ENCODE measurements around the gene ZMYND11.

Gene ZMYND11

GRCh38 chr10:88253-88652 lies 47.0 kb upstream of the ZMYND11 start (continued):
- TF ChIP-seq, protein P1, sequence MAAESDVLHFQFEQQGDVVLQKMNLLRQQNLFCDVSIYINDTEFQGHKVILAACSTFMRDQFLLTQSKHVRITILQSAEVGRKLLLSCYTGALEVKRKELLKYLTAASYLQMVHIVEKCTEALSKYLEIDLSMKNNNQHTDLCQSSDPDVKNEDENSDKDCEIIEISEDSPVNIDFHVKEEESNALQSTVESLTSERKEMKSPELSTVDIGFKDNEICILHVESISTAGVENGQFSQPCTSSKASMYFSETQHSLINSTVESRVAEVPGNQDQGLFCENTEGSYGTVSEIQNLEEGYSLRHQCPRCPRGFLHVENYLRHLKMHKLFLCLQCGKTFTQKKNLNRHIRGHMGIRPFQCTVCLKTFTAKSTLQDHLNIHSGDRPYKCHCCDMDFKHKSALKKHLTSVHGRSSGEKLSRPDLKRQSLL (tag by site-specific recombination; IDR thresholded peaks at IDR 0.05), result no peak

DNA sequence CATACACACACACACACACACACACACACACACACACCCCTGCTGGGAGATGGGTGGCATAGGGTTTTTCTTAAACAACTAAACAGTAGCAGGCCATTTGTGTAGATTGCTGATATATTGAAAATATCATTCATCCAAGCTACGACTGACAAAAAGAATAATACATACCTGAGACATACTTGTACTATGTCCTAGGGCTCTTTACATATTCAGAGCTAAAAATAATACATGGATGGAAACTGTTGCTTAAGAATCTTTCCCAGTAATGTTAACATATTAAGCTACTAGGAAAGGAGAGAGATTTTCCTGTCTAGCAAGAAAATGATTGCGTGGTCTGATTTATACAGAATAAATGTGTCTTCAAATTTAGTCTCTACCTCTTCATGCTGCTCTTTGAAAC lies 46.0 kb upstream of the ZMYND11 start:
- no peak for TF ChIP-seq ZBTB17 (tag by site-specific recombination; IDR thresholded peaks at IDR 0.05)
- peak; percentile 61 for TF ChIP-seq ZSCAN4 (tag by site-specific recombination; IDR thresholded peaks at IDR 0.05)
- Histone ChIP-seq H3K4me3 (ENCODE audit: low read depth, low read length) (no peak overlapping the region), H3K4me1 (ENCODE audit: control insufficient read depth, insufficient read depth, low read length) (no peaks in the 10 kb centered on the region), H3K27ac (ENCODE audit: extremely low read depth, low read depth, low read length) (no peak overlapping the region), H3K36me3 (ENCODE audit: control insufficient read depth in 2 of 2, insufficient read depth in 1 of 2, low read length in 2 of 2) (no peaks in the 10 kb centered on the region), H3K9me3 (ENCODE audit: control insufficient read depth, insufficient read depth, low read depth, low read length) (no peaks in the 10 kb centered on the region)
- ChIA-PET CTCF (interaction anchor here (0.7 to 0.9 kb wide), 3 partner anchors 11 to 68 kb away, joined by 3 read pairs; no protein-coding TSS in a partner anchor), POLR2A (no interaction called here)

GRCh38 chr10:90161-90560 lies 45.1 kb upstream of the ZMYND11 start:
- no peak for TF ChIP-seq ZNF701 (tag by site-specific recombination; IDR thresholded peaks at IDR 0.05)
- TF ChIP-seq ZNF354C (tag by site-specific recombination; IDR thresholded peaks at IDR 0.05; ENCODE audit: borderline replicate concordance, low read depth), result no peak
- no peak for TF ChIP-seq HOXD13 (CRISPR knock-in tag; IDR thresholded peaks at IDR 0.05; ENCODE audit: borderline replicate concordance)
- TF ChIP-seq, protein P2, sequence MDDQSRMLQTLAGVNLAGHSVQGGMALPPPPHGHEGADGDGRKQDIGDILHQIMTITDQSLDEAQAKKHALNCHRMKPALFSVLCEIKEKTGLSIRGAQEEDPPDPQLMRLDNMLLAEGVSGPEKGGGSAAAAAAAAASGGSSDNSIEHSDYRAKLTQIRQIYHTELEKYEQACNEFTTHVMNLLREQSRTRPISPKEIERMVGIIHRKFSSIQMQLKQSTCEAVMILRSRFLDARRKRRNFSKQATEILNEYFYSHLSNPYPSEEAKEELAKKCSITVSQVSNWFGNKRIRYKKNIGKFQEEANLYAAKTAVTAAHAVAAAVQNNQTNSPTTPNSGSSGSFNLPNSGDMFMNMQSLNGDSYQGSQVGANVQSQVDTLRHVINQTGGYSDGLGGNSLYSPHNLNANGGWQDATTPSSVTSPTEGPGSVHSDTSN (CRISPR knock-in tag; IDR thresholded peaks at IDR 0.05), result no peak
- no peak for TF ChIP-seq GLIS1 (tag by site-specific recombination; IDR thresholded peaks at IDR 0.05)
- no peak for TF ChIP-seq ZNF114 (tag by site-specific recombination; IDR thresholded peaks at IDR 0.05)
- TF ChIP-seq, protein P3, sequence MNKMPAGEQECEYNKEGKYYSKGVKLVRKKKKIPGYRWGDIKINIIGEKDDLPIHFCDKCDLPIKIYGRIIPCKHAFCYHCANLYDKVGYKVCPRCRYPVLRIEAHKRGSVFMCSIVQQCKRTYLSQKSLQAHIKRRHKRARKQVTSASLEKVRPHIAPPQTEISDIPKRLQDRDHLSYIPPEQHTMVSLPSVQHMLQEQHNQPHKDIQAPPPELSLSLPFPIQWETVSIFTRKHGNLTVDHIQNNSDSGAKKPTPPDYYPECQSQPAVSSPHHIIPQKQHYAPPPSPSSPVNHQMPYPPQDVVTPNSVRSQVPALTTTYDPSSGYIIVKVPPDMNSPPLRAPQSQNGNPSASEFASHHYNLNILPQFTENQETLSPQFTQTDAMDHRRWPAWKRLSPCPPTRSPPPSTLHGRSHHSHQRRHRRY (tag by site-specific recombination; IDR thresholded peaks at IDR 0.05), result no peak
- TF ChIP-seq GLIS2 (tag by site-specific recombination; IDR thresholded peaks at IDR 0.05), result no peak
- TF ChIP-seq ZNF311 (tag by site-specific recombination; IDR thresholded peaks at IDR 0.05; ENCODE audit: borderline replicate concordance), result no peak
- no peak for TF ChIP-seq ZNF341 (tag by site-specific recombination; IDR thresholded peaks at IDR 0.05; ENCODE audit: low read depth)
- no peak for TF ChIP-seq ZNF561 (tag by site-specific recombination; IDR thresholded peaks at IDR 0.05; ENCODE audit: borderline replicate concordance)
- H3K9me3 ChIP-seq (ENCODE audit: control insufficient read depth, insufficient read depth, low read depth, low read length), result no peaks in the 10 kb centered on the region
- H3K4me3 ChIP-seq (ENCODE audit: low read depth, low read length), result no peak overlapping the region
- CTCF ChIA-PET, result no interaction called here
- no peaks in the 10 kb centered on the region for H3K36me3 ChIP-seq (ENCODE audit: control insufficient read depth in 2 of 2, insufficient read depth in 1 of 2, low read length in 2 of 2)
- no peaks in the 10 kb centered on the region for H3K4me1 ChIP-seq (ENCODE audit: control insufficient read depth, insufficient read depth, low read length)
- no peak overlapping the region for H3K27ac ChIP-seq (ENCODE audit: extremely low read depth, low read depth, low read length)
- POLR2A ChIA-PET, result no interaction called here

DNA sequence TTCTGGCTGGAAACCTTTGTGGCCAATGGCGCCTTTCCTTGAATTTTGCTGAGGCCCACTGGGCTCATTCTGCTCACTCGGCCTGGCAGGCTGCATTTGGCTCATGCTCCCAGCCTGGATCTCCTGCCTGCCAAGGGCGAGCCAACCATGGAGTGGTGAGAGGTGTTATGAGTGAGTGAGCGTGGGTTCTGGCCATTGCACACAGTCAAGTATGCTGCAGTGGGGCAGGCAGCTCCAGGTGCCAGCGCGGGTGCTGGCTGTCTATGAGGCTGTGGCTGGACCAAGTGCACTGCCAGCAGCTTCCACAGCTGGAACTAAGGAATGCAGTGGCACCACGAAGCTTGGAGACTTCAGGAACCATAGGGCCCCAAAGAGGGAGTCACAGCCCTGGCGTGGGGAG lies 43.9 kb upstream of the ZMYND11 start:
- POLR2A ChIA-PET, result no interaction called here
- H3K36me3 ChIP-seq (ENCODE audit: control insufficient read depth in 2 of 2, insufficient read depth in 1 of 2, low read length in 2 of 2), result no peaks in the 10 kb centered on the region
- TF ChIP-seq ZNF626 (tag by site-specific recombination; IDR thresholded peaks at IDR 0.05) (no peak), ZNF510 (tag by site-specific recombination; IDR thresholded peaks at IDR 0.05; ENCODE audit: insufficient replicate concordance) (no peak), ZNF488 (tag by site-specific recombination; IDR thresholded peaks at IDR 0.05) (no peak), MZF1 (tag by site-specific recombination; IDR thresholded peaks at IDR 0.05; ENCODE audit: borderline replicate concordance) (no peak), ZBTB49 (tag by site-specific recombination; IDR thresholded peaks at IDR 0.05; ENCODE audit: low read depth) (no peak), ZNF23 (tag by site-specific recombination; IDR thresholded peaks at IDR 0.05; ENCODE audit: borderline replicate concordance) (no peak), ZBTB48 (tag by site-specific recombination; IDR thresholded peaks at IDR 0.05) (no peak), ZNF155 (tag by site-specific recombination; IDR thresholded peaks at IDR 0.05) (no peak), ZNF146 (tag by site-specific recombination; IDR thresholded peaks at IDR 0.05) (no peak)

More for the DNA sequence above, 43.9 kb upstream of the ZMYND11 start:
- Histone ChIP-seq H3K4me3 (ENCODE audit: low read depth, low read length) (no peak overlapping the region), H3K9me3 (ENCODE audit: control insufficient read depth, insufficient read depth, low read depth, low read length) (no peaks in the 10 kb centered on the region), H3K27ac (ENCODE audit: extremely low read depth, low read depth, low read length) (no peak overlapping the region), H3K4me1 (ENCODE audit: control insufficient read depth, insufficient read depth, low read length) (no peaks in the 10 kb centered on the region)
- CTCF ChIA-PET, result no interaction called here
